Measurements from ENCODE around the gene FZR1. TPM values are rescaled to one million over a fixed set of nuclear protein-coding genes. Genes with fewer than 3 reads are reported as not detected.

Gene FZR1
- total and polyA plus RNA-seq, 2 of the 8 experiments (the other 6 are each of a cell fraction or from before 2014, with no cell fraction given) = 21.6 to 35.5 TPM

GRCh38 chr19:3480383-3481091 lies 25.6 kb upstream of the FZR1 start, which contains the start of gene SMIM24:
Gene SMIM24 (minus strand): TSS chr19:3480525. CDS start chr19:3480463, 62 bp downstream.
- 83% methylated on average over 26 of the region's 27 CpGs; no CpG with 5 or more reads in 1 of the 2 experiments for WGBS, 2 experiments (ENCODE audit: extremely low coverage in 1 of 2, insufficient coverage in 1 of 2, insufficient read length in 1 of 2, insufficient replicate concordance in 2 of 2, low coverage in 1 of 2, low lambda C conversion rate in 2 of 2, missing lambda C conversion rate in 1 of 2)
- Histone ChIP-seq H2BK12ac (ENCODE audit: low read depth, low read length) (no peak within 1 kb of the TSS; the same call in 1 of the 2 replicates), H3K4ac (replicated peaks; ENCODE audit: insufficient read length, low read depth, low read length) (no peak within 1 kb of the TSS), H3K36me3 (ENCODE audit: control insufficient read depth in 2 of 4, insufficient read depth in 4 of 4, low read length in 3 of 4) (no peaks in the 10 kb centered on the region), H2BK20ac (ENCODE audit: low read length) (peak within 1 kb of the TSS; percentile 9; the same call in 1 of the 2 replicates), H3K79me1 (ENCODE audit: low read depth, low read length) (no peaks in the 10 kb centered on the region), H2AK5ac (ENCODE audit: low read depth, low read length) (no peak within 1 kb of the TSS), H3K23ac (ENCODE audit: insufficient read length) (no peak within 1 kb of the TSS), H3K18ac (ENCODE audit: extremely low read depth, low read length) (peak within 1 kb of the TSS; percentile 48), H3K27me3 (replicated peaks in 1 of 4; ENCODE audit: control insufficient read depth in 3 of 4, extremely low read depth in 1 of 4, insufficient read depth in 3 of 4, low read length in 3 of 4) (0 out of 7 replicates have a peak, but pooled peaks cover 0 to 4% (median under 1%) of the 10 kb centered on the region in 4 experiments), H2BK120ac (replicated peaks; ENCODE audit: low read depth, low read length) (no peak within 1 kb of the TSS), H2BK15ac (ENCODE audit: low read length) (peak within 1 kb of the TSS; percentile 29; the same call in 1 of the 2 replicates), H3K9ac (replicated peaks in 1 of 4; ENCODE audit: extremely low read depth in 1 of 4, low read depth in 3 of 4, low read length in 3 of 4) (no peak within 1 kb of the TSS), H3K4me1 (replicated peaks in 1 of 4; ENCODE audit: control insufficient read depth in 3 of 4, insufficient read depth in 4 of 4, low read length in 3 of 4) (peaks cover 0 to 7% (median 5%) of the 10 kb centered on the region in 4 experiments; a peak in 6 of 7 replicates), H3K79me2 (ENCODE audit: control insufficient read depth in 1 of 2, insufficient read depth in 2 of 2, low read length in 2 of 2) (no peaks in the 10 kb centered on the region), H3K56ac (replicated peaks; ENCODE audit: insufficient read length, low read depth, low read length) (no peak within 1 kb of the TSS), H3K4me2 (ENCODE audit: insufficient read depth in 1 of 2, low read depth in 2 of 2, low read length in 2 of 2) (peak within 1 kb of the TSS; percentile 24 to 46), H4K8ac (ENCODE audit: extremely low read depth, insufficient read depth, low read length) (no peak within 1 kb of the TSS), H2BK5ac (ENCODE audit: low read depth, low read length) (no peak within 1 kb of the TSS), H4K5ac (ENCODE audit: insufficient read length, low read depth, low read length) (no peak within 1 kb of the TSS), H3K4me3 (ENCODE audit: extremely low read depth in 1 of 4, insufficient read depth in 2 of 4, low read depth in 3 of 4, low read length in 4 of 4) (peak within 1 kb of the TSS in 2 of 4 experiments; percentile 9 to 41; a peak in 3 of 8 replicates), H3K27ac (ENCODE audit: low read depth, low read length) (no peak within 1 kb of the TSS), H4K20me1 (replicated peaks in 1 of 2; ENCODE audit: control insufficient read depth in 1 of 2, insufficient read depth in 2 of 2, low read length in 2 of 2) (peaks cover 0 to 7% of the 10 kb centered on the region in 2 experiments), H2AFZ (ENCODE audit: low read length) (no peak within 1 kb of the TSS), H3K23me2 (ENCODE audit: low read depth, low read length) (peaks cover 17% of the 10 kb centered on the region; the same call in 1 of the 2 replicates), H3K9me3 (ENCODE audit: insufficient read depth in 2 of 2, low read depth in 1 of 2, low read length in 1 of 2) (no peaks in the 10 kb centered on the region), H3K14ac (ENCODE audit: insufficient read length) (no peak within 1 kb of the TSS), H4K91ac (replicated peaks; ENCODE audit: insufficient read length, low read length) (peak within 1 kb of the TSS; percentile 80)
- POLR2A ChIA-PET (ENCODE audit: partially characterized antibody) = interaction anchor here (0.6 to 3.0 kb wide), 4 partner anchors 9 to 186 kb away, joined by 3 to 18 read pairs (median 4); partner anchors contain the start of gene DOHH
- FAIRE-seq = no peak
- peak in 1 of 2 experiments; percentile 53 for DNase-seq (ENCODE audit: low read depth in 1 of 2, low spot score in 2 of 2)
- CTCF ChIA-PET (ENCODE audit: partially characterized antibody) = interaction anchor here (0.8 to 8.4 kb wide), 7 partner anchors 9 to 405 kb away, joined by 3 to 97 read pairs (median 4); no protein-coding TSS in a partner anchor
- TF ChIP-seq JUND (IDR thresholded peaks at IDR 0.05; ENCODE audit: low read length) (no peak), CTCF (IDR thresholded peaks at IDR 0.05; ENCODE audit: control extremely low read depth in 1 of 3, insufficient read depth in 1 of 3, low read depth in 1 of 3, low read length in 3 of 3) (no peak), KDM4A (IDR thresholded peaks at IDR 0.05; ENCODE audit: low read depth, low read length, severe bottlenecking) (no peak), KDM5A (IDR thresholded peaks at IDR 0.05; ENCODE audit: low read length) (no peak), CEBPB (IDR thresholded peaks at IDR 0.05; ENCODE audit: low read depth, low read length) (no peak), CHD2 (IDR thresholded peaks at IDR 0.05; ENCODE audit: low read length) (no peak)
- TF ChIP-seq, protein P1, sequence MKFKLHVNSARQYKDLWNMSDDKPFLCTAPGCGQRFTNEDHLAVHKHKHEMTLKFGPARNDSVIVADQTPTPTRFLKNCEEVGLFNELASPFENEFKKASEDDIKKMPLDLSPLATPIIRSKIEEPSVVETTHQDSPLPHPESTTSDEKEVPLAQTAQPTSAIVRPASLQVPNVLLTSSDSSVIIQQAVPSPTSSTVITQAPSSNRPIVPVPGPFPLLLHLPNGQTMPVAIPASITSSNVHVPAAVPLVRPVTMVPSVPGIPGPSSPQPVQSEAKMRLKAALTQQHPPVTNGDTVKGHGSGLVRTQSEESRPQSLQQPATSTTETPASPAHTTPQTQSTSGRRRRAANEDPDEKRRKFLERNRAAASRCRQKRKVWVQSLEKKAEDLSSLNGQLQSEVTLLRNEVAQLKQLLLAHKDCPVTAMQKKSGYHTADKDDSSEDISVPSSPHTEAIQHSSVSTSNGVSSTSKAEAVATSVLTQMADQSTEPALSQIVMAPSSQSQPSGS (IDR thresholded peaks at IDR 0.05; ENCODE audit: low read length) = no peak
